Activated effector memory CD4-positive, alpha-beta T cell treated with anti-CD3 and anti-CD28 coated beads, Interleukin-2, amount 50 U/mL, for 16 hours (primary cell): ENCODE data around the gene DEPDC5.
"Not testable (repeated sequence)": the region's sequence is repeated elsewhere in the genome, so short reads cannot be mapped to it uniquely, and the experiment has no call there.

ENCODE experiments used
- DNase-seq: peaks from one replicate; pipeline ENCODE4 v3.0.0-alpha.2; 2020

Gene DEPDC5

DNA sequence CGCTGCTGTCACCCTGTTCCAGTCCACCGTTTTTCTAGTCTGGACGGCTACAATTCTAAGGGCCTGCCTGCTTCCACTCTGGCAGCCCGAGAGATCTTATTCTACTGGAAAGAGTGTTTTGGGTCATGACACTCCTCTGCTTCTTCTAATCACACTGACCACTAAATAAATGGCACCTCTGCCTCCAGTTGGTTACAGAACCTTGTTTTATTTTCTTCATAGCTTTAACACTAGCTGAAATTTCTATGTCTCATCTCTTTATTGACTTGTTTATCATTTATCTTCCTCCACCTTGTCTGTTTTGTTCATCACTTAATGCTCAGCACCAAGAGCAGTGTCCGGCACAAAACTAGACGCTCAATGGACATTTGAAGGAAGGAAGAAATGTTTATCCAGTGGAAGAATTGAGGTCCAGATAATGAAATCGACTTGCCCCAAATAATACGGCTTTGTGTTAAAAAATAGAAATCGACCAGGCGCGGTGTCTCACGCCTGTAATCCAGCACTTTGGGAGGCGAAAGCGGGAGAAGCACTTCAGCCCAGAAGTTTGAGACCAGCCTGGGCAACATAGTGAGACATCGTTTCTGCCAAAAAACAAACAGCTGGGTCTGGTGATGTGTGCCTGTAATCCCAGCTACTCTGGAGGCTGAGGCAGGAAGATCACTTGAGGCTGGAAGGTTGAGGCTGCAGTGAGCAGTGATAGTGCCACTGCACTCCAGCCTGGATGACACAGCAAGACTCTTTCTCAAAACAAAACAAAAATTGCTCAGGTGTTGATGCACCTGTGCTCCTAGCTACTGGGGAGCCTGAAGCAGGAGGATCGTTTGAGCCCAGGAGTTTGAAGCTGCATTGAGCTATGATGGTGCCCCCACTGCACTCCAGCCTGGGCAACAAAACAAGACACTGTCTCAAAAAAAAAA, 3.2 kb upstream of the DEPDC5 start:
- DNase-seq, result no peak

DNA sequence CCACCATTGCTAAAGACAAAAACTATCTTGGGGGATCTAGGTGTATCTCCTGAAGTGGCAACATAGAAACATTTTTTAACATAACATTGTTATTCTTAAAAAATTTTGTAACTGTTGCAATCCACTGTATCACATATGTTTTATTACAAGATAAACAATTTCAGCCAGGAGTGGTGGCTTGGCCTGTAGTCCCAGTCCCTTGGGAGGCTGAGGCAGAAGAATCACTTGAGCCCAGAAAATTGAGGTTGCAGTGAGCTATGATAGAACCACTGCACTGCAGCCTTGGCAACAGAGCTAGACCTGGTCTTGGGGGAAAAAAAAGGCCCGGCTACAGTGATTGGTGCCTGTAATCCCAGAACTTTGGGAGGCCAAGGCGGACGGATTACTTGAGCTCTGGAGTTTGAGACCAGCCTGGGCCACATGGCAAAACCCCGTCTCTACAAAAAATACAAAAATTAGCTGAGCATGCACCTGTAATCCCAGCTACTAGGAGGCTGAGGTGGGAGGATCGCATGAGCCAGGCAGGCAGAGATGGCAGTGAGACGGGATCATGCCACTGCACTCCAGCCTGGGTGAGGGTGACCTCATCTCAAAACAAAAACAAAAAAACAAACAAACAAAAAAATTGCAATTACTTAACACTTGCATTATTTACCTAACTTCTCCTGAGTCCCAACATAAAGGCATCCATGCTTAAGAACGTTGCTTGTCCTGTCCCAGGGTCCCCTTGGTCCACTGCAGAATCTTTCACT, 1.5 kb upstream of the DEPDC5 start:
- DNase-seq, result no peak

DNA sequence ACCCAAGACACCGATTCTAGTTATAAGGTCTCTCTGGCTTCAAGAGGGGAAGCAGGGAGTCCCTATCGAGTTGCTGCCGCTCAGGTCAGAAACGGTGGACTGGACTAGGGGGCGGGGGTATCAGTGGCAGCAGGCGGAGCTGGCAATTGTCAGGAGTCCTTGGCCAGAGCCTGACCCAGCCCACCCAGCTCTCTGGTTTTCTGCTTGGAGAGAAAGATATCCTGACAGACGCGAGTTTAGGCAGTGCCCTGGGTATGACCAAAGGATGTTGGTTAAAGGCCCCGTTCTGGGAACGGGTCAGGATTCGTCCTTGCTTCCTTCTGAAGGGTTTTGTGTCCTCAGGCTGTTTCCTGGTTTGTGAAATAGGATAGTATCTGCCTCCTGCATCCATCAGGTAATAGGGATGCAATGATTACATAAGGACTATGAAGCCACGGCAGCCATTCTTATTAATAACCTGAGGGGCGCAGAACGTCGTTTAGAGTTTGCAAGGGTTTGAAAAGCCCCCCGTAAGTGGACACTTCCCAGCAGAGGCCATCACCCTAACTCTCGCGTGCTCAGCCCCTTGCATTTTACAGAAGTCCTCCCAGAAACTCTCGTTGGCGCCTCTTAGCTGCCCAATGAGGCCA, 700 bp upstream of the DEPDC5 start:
- peak; percentile 65 for DNase-seq

DNA sequence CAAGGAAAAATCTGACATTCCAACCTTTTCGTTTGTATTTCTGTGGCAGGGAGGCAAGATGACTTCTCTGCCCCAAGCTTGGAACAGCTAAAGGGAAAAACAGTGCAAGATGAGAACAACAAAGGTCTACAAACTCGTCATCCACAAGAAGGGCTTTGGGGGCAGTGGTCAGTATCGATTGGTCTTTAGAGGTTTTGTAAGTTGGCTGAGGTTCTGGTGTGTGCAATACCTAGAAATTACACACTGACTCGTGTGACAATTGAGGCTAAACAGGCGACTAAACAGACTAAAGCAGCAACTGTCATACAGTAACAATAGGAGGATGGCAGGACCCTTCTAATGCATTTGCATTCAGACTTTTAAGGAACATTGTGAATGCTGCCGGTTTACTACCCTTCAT, 994 bp downstream of the DEPDC5 start:
- DNase-seq, result no peak

DNA sequence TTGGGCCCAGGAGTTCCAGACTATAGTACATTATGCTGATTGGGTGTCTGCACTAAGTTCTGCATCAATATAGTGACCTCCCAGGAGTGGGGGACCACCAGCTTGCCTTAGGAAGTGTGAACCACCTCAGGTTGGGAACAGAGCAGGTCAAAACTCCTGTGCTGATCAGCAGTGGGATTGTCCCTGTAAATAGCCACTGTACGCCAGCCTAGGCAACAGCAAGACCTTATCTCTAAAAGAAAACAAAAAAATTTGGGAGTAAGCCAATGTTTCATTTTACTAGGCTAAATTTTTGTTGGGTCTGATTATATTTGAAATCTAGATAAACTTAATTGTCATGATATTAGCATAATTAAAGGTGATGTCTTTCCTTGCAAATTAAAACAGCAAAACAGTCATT, 3.4 kb downstream of the DEPDC5 start:
- no peak for DNase-seq

DNA sequence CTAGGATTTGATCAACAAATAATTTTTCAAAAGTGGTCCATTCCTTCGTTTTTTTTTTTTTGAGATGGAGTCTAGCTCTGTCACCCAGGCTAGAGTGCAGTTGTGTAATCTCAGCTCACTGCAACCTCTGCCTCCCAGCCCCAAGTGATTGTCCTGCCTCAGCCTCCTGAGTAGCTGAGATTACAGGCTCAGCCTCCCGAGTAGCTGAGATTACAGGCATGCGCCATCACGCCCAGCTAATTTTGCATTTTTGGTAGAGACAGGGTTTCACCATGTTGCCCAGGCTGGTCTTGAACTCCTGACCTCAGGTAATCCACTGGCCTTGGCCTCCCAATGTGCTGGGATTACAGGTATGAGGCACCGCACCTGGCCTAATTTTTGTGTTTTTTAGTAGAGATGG, 5.0 kb downstream of the DEPDC5 start:
- DNase-seq, result not testable (repeated sequence)

DNA sequence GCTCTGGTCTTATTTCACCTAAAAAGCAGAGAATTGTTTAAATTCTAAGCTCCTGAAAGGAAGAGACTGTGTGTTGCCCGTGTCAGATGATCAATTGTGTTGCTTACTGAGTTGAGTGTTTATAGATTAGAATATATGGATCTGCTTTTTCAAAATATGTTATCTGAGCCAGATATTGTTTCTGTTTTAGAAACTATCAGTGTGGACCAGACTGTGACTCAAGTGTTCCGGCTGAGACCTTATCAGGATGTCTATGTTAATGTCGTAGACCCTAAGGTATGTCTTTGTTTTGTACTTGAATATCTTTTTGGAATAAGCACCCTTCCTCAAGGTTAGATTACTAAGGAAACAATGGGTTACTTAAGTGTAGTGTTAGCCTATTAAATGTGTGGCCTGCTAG, 11.0 kb downstream of the DEPDC5 start:
- DNase-seq, result no peak

DNA sequence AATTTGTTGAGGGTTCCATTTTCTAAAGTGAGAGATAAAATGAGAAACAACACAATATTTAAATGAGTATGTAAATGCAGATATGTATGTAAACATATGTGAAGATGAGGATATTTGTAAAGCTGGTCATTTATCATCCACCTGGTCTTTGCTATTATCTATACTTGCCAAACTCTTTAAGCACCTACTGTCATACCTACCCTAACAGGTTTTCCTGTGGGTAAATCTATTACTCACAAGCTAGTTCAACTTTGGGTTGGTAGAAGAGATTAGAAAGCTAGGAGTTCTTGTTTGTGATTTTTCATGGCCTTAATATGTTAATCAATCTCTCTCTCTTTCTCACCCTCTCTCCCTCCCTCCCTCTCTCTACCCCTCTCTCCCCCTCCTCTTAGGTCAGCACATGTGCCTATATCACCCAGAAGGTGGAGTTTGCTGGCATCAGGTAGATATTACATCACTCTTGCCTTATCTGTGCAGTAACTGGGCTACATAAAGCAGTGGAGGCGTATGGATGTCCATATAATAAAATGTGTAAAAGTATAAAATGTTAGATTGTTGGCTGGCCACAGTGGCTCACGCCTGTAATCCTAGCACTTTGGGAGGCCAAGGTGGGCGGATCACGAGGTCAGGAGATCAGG, 14.7 kb downstream of the DEPDC5 start:
- DNase-seq, result no peak

DNA sequence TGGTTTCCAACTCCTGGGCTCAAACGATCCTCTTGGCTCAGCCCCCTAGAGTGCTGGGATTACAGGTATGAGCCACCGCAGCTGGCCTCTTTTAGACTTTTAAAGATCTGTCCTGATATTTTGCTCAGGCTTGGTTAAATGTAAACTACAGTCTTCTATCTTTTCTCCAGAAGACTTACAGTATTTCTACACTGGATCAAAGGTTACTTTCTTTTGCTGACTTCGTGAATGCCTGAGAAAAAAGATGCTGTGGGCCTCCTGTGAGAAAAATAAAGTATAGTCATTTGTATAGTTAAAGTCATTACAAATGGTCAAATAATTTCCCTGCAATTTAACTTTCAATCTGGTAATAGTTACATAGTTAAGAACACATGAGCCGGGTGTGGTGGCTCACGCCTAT, 19.6 kb downstream of the DEPDC5 start:
- DNase-seq, result no peak

DNA sequence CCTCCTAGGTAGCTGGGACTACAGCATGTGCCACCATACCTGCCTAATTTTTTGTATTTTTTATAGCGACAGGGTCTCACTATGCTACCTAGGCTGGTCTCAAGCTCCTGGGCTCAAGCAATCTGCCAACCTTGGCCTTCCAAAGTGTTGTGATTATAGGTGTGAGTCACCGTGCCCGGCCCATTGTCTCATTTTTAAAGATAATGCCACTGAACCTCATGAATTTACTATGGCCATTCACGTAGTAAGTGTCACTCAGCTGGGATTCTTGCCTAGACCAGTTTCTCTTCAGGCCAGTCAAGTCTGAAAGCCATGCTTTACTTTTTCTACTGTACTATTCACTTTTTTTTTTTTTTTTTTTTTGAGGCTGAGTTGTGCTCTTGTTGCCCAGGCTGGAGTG, 22.4 kb downstream of the DEPDC5 start:
- no peak for DNase-seq

DNA sequence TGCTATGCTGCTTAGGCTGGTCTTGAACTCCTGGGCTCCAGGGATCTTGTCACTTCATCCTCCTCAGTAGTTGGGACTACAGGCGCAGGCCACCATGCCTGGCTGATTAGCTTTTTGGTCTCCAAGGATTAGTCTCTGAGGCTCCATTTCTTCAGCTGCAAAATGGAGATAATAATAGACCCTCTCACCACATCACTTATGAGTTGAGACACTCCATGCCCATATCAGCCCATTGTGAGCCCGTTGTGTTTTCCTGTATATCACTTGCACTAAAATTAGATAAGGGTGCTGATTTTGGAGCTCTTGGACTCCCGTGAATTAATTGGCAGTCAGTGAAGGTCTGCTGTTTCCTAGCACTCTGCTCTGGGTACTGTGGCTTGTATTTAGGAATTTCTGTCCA, 36.0 kb downstream of the DEPDC5 start:
- no peak for DNase-seq

DNA sequence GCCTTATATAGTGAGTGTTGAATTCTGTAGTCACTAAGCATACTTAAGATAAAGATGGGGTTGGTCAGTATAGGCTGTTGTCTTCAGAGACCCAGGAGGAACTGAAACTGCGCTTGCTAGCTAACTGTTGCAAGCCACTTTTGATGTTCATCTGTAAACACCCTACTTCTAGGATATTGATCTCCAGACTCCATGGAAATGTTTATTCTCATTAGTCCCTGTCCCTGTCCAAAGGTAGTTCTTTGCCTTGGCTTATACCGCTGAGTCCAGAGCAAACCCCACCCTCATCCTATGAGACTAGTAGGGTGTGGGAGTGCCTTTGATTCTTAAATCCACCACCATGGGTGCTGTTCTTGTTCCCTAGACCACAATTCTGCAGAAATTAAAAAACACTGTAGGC, 36.4 kb downstream of the DEPDC5 start:
- DNase-seq, result no peak

DNA sequence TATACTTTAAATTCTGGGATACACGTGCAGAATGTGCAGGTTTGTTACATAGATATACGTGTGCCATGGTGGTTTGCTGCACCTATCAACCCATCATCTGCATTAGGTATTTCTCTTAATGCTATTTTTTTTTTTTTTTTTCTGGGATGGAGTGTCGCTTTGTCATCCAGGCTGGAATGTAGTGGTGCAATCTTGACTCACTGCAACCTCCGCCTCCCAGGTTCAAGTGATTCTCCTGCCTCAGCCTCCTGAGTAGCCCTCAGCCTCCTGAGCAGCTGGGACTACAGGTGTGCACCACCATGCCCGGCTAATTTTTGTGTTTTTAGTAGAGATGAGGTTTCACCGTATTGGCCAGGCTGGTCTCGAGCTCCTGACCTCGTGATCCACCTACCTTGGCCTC, 45.5 kb downstream of the DEPDC5 start:
- DNase-seq, result not testable (repeated sequence)

DNA sequence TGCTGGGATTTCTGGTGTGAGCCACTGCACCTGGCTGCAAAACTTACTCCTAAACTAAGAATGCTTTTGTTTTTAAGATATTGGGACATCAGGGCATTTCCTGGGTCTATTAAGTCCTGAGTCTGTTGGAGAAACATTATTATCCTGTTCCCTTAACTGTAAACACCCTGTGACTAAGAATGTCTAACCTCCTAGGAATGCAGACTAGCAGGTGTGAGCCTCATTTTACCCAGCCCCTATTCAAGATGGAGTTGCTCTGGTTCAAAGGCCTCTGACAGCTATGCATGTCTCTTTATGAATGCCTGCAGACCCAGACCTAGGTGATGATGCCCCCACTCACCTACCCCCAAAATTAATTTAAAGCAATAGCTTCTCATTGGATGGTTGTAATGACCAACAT, 46.2 kb downstream of the DEPDC5 start:
- no peak for DNase-seq

DNA sequence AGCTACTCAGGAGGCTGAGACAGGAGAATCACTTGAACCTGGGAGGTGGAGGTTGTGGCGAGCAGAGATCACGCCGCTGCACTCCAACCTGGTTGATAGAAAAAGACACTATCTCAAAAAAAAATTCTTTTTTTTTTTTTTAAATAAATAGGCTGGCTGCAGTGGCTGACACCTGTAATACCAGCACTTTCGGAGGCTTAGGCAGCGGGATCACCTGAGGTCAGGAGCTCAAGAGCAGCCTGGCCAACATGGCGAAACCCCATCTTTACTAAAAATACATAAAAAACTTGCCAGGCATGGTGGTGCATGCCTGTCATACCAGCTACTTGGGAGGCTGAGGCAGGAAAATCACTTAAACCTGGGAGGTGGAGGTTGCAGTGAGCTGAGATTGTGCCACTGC, 47.0 kb downstream of the DEPDC5 start:
- DNase-seq, result not testable (repeated sequence)

DNA sequence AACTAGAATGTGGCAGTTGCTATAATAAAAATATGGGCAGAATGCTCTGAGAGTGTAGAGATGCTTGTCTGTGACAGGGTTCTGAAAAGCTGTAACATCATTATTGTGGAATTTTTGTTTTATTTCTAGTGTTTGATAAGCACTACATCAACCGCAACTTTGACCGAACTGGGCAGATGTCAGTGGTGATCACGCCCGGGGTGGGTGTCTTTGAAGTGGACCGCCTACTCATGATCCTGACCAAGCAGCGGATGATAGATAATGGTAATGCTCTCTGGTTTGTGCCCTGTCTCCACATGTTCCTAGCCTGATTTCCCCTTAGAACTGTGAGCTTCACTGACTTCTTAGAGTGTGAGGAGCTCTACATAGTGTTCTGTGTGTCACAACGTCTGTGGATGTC, 48.8 kb downstream of the DEPDC5 start:
- no peak for DNase-seq

DNA sequence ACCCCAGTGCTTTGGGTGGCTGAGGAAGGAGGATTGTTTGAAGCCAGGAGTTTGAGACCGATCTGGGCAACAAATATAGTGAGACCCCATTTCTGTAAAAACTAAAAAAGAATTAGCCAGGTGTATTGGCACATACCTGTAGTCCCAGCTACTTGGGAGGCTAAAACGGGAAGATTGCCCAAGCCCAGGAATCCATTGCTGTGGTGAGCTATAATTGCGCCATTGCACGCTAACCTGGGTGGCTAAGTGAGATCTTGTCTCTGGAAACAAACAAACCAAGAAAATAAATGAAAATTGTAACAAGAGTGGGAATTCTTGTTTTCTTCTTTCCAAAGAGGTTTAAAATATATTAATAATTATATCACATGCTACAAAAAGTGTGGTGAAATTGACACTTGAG, 52.9 kb downstream of the DEPDC5 start:
- no peak for DNase-seq

DNA sequence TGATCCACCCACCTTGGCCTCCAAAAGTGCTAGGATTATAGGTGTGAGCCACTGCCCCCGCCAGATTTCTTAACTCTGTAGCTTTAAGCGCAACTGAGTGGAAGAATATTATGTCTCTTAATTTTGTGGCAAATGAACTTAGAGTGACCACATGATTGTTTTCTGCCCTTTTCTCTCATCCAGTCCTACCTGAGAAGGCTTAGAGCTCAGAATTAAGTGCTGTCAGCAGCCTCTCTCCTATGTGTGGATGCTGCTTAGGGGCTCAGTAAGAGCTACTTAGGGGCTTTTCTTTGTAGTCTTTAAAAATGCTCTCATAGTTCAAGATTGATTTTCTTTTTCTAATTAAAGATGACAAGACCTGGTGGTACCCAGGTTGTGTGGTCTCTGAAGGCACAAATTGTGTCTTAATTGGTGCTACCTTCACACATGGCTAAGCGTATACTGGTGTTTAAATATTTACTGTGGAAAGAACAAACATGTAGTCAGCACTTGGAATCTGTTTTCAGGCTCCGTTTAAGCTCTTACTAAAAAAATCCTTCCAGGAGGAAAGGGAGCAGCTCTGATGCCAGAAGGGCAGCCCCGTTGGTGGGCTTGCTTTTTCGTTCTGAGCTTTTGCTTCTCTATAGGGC, 59.3 kb downstream of the DEPDC5 start:
- no peak for DNase-seq

DNA sequence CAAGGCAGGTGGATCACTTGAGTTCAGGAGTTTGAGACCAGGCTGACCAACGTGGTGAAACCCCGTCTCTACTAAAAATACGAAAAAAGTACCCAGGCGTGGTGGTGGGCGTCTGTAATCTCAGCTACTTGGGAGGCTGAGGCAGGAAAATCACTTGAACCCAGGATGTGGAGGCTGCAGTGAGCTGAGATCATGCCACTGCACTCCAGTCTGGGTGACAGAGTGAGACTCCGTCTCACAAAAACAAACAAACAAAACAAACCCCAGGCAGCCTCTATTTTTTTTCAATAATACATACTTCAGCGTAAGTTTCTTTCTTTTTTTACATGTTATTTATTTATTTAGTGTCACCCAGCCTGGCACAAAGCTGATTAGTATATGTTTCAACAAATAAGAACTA, 60.1 kb downstream of the DEPDC5 start:
- not testable (repeated sequence) for DNase-seq

DNA sequence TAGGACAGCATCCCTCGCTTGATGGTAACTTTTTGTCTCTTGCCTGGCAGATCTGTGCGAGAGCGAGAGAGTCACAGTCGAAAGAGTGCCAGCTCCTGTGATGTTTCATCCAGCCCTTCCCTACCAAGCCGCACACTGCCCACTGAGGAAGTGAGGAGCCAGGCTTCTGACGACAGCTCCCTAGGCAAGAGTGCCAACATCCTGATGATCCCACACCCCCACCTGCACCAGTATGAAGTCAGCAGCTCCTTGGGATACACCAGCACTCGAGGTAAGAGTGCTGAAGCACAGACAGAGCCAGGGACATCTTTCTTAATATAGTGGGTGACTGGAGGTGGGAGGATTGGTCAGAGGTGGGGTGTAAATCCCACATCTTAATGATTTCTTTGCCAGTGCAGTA, 61.1 kb downstream of the DEPDC5 start:
- no peak for DNase-seq

DNA sequence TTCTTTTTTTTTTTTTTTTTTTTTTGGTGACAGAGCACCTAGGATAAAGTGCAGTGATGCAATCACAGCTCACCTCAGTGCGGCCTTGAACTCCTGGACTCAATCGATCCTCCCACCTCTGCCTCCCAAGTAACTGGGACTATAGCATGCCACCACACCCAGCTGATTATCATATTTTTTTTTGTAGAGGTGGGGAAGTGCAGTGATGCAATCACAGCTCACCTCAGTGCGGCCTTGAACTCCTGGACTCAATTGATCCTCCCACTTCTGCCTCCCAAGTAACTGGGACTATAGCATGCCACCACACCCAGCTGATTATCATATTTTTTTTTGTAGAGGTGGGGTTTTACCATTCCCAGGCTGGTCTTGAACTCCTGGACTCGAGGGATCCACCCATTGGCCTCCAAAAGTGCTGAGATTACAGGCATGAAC, 61.6 kb downstream of the DEPDC5 start:
- DNase-seq, result not testable (repeated sequence)

DNA sequence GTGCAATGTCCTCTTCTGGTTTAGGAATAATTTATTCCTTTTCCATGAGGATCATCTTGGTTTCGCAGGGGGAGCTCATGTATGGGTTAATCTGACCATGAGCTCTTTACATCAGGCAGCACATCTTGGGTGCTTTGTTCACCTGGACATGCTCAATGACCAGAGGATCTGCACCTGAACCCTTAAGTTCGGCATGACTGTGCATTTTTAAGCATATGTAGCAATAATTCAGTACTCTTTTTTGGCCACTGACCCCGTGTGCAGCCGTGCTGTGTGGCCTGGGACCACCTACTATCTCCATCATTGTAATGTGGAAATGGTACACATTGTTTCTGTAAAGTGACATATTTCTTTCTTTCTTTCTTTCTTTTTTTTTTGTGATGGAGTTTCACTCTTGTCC, 62.9 kb downstream of the DEPDC5 start:
- DNase-seq, result no peak
